Neural cell (in vitro differentiated cells): ENCODE results near the gene SEMA7A. TPM values are rescaled to one million over a fixed set of nuclear protein-coding genes. Genes with fewer than 3 reads are reported as not detected.
A peak's percentile ranks its signal among the peaks of the same experiment; 100 is the strongest.

Source experiments
- H2AFZ ChIP-seq: fragments of 200-600, 300-800 bp; sonication (generic), shearing (Covaris generic); 2 replicates; pipeline ENCODE4 v1.6.0; 2014; ENCODE audit warnings: low read depth, mild to moderate bottlenecking, antibody characterized with exemption, low read length, moderate library complexity
- H3F3A ChIP-seq: fragments of 200-600 bp; shearing (Covaris generic); 2 replicates; pipeline ENCODE4 v1.6.1; 2016; ENCODE audit warnings: mild to moderate bottlenecking, moderate library complexity, mixed read lengths, antibody characterized with exemption, low read length; ENCODE audit not compliant: insufficient read depth, poor library complexity, severe bottlenecking
- H3K27ac ChIP-seq: fragments of 200-600, 300-800 bp; sonication (generic), shearing (Covaris generic); 2 replicates; pipeline ENCODE4 v1.5.1; 2014; ENCODE audit warnings: mild to moderate bottlenecking, low read length, moderate library complexity
- H3K27me3 ChIP-seq: fragments of 300-800, 200-600 bp; sonication (generic), shearing (Covaris generic); 2 replicates; pipeline ENCODE4 v1.6.0; 2014; ENCODE audit warnings: mild to moderate bottlenecking, low read depth, low read length, moderate library complexity; ENCODE audit not compliant: insufficient read depth
- H3K36me3 ChIP-seq: fragments of 300-800, 200-600 bp; sonication (generic), shearing (Covaris generic); 2 replicates; pipeline ENCODE4 v1.5.1; 2014; ENCODE audit warnings: mild to moderate bottlenecking, antibody characterized with exemption, low read length, moderate library complexity; ENCODE audit not compliant: insufficient read depth
- H3K4me2 ChIP-seq: fragments of 300-800, 200-600 bp; sonication (generic), shearing (Covaris generic); 2 replicates; pipeline ENCODE4 v1.6.0; 2014; ENCODE audit warnings: mild to moderate bottlenecking, low read length
- H3K4me3 ChIP-seq: fragments of 300-800, 200-600 bp; sonication (generic), shearing (Covaris generic); 2 replicates; pipeline ENCODE4 v1.5.1; 2014; ENCODE audit warnings: mild to moderate bottlenecking, low read length, moderate library complexity
- H3K79me2 ChIP-seq: fragments of 200-600 bp; shearing (Covaris generic); replicated peaks from 2 replicates; pipeline ENCODE4 v1.6.0; 2014; ENCODE audit warnings: mild to moderate bottlenecking, low read length, moderate library complexity; ENCODE audit not compliant: insufficient read depth
- H3K9ac ChIP-seq: fragments of 300-800, 200-600 bp; sonication (generic), shearing (Covaris generic); 2 replicates; pipeline ENCODE4 v1.6.1; 2016; ENCODE audit warnings: mild to moderate bottlenecking, low read length, mixed read lengths
- H3K9me2 ChIP-seq: fragments of 200-600 bp; shearing (Covaris generic); 2 replicates; pipeline ENCODE4 v1.6.1; 2016; ENCODE audit warnings: mild to moderate bottlenecking, low read length, mixed read lengths; ENCODE audit not compliant: insufficient read depth
- H3K9me3 ChIP-seq: fragments of 200-600, 300-800 bp; sonication (generic), shearing (Covaris generic); 2 replicates; pipeline ENCODE4 v1.6.1; 2016; ENCODE audit warnings: mild to moderate bottlenecking, mixed run types, low read length, moderate library complexity, mixed read lengths
- H4K20me1 ChIP-seq: fragments of 200-600 bp; shearing (Covaris generic); 2 replicates; pipeline ENCODE4 v1.6.1; 2016; ENCODE audit warnings: mild to moderate bottlenecking, mixed run types; ENCODE audit not compliant: insufficient read depth
- CTCF ChIP-seq: fragments of 450-650 bp; IDR thresholded peaks from 2 replicates; pipeline ENCODE4 v1.5.1; 2014; ENCODE audit warnings: antibody characterized with exemption, mild to moderate bottlenecking, moderate library complexity; ENCODE audit not compliant: poor library complexity, severe bottlenecking
- EP300 ChIP-seq: fragments of 450-650 bp; conservative IDR thresholded peaks from 2 replicates; pipeline ENCODE4 v1.6.1; 2014; ENCODE audit warnings: antibody characterized with exemption, mild to moderate bottlenecking, moderate library complexity; ENCODE audit not compliant: poor library complexity, severe bottlenecking
- EZH2 ChIP-seq: fragments of 200-600, 300-800 bp; shearing (Covaris generic), sonication (generic); IDR thresholded peaks from 2 replicates; pipeline ENCODE4 v1.6.1; 2014; ENCODE audit warnings: antibody characterized with exemption, low read length, borderline replicate concordance, mild to moderate bottlenecking; ENCODE audit not compliant: insufficient read depth, poor library complexity, severe bottlenecking
- MXI1 ChIP-seq: fragments of 450-650 bp; conservative IDR thresholded peaks from 2 replicates; pipeline ENCODE4 v1.6.1; 2014; ENCODE audit warnings: antibody characterized with exemption, mild to moderate bottlenecking; ENCODE audit not compliant: poor library complexity, severe bottlenecking
- POLR2AphosphoS5 ChIP-seq: IDR thresholded peaks from 2 replicates; pipeline ENCODE4 v1.6.1; 2012
- RAD21 ChIP-seq: fragments of 450-650 bp; conservative IDR thresholded peaks from 2 replicates; pipeline ENCODE4 v1.6.1; 2014; ENCODE audit warnings: antibody characterized with exemption, mild to moderate bottlenecking, moderate library complexity
- REST ChIP-seq: IDR thresholded peaks from 2 replicates; pipeline ENCODE4 v1.6.1; 2012; ENCODE audit warnings: borderline replicate concordance
- SMC3 ChIP-seq: fragments of 450-650 bp; conservative IDR thresholded peaks from 2 replicates; pipeline ENCODE4 v1.6.1; 2014; ENCODE audit warnings: antibody characterized with exemption, mild to moderate bottlenecking, moderate library complexity; ENCODE audit not compliant: poor library complexity
- TAF1 ChIP-seq: IDR thresholded peaks from 2 replicates; pipeline ENCODE4 v1.6.1; 2012; ENCODE audit warnings: low read depth
- polyA plus RNA-seq: library from polyadenylated mRNA; depleted of rRNA; stranded (reverse); fragments of >200 nt; gene quantifications from 2 replicates; pipeline ENCODE4 v1.2.3, GENCODE V29; 2014

The SEMA7A gene
- polyA plus RNA-seq, 1 donor from 2014 or later: 28.8 TPM

GRCh38 chr15:74367296-74367854 lies 66.4 kb downstream of the SEMA7A start, which contains the start of gene CYP11A1:
TSS of gene CYP11A1 (minus strand) at chr15:74367646. CDS start at chr15:74367585, 61 bp downstream.
- H3K9me2 ChIP-seq: no peaks in the 10 kb centered on the region
- no peaks in the 10 kb centered on the region for H3K9me3 ChIP-seq
- no peak within 1 kb of the TSS for H3K9ac ChIP-seq
- H2AFZ ChIP-seq: no peak within 1 kb of the TSS
- H3K27me3 ChIP-seq: peaks cover 19% of the 10 kb centered on the region
- no peak within 1 kb of the TSS for H3K4me2 ChIP-seq
- H3K79me2 ChIP-seq: no peaks in the 10 kb centered on the region
- no peaks in the 10 kb centered on the region for H4K20me1 ChIP-seq
- no peak for TF ChIP-seq TAF1
- TF ChIP-seq RAD21: no peak
- no peak for TF ChIP-seq REST
- no peak for TF ChIP-seq CTCF
- TF ChIP-seq POLR2AphosphoS5: no peak
- TF ChIP-seq SMC3: no peak
- TF ChIP-seq EP300: no peak
- TF ChIP-seq MXI1: no peak
- no peak for TF ChIP-seq EZH2
- no peaks in the 10 kb centered on the region for H3K36me3 ChIP-seq
- H3K27ac ChIP-seq: no peak within 1 kb of the TSS
- no peak within 1 kb of the TSS for H3K4me3 ChIP-seq
- H3F3A ChIP-seq: no peaks in the 10 kb centered on the region

GRCh38 chr15:74365598-74366445 lies 67.9 kb downstream of the SEMA7A start:
- no peak overlapping the region for H3K9ac ChIP-seq
- peaks cover 19% of the 10 kb centered on the region for H3K27me3 ChIP-seq
- H3K4me3 ChIP-seq: peak overlapping the region; percentile 43
- no peaks in the 10 kb centered on the region for H3K9me3 ChIP-seq
- H3F3A ChIP-seq: no peaks in the 10 kb centered on the region
- no peaks in the 10 kb centered on the region for H3K9me2 ChIP-seq
- H3K36me3 ChIP-seq: no peaks in the 10 kb centered on the region
- no peak for TF ChIP-seq POLR2AphosphoS5
- TF ChIP-seq MXI1: no peak
- no peak for TF ChIP-seq TAF1
- TF ChIP-seq EZH2: no peak
- no peak for TF ChIP-seq EP300
- no peak for TF ChIP-seq REST
- TF ChIP-seq CTCF: no peak
- no peak for TF ChIP-seq RAD21
- no peak for TF ChIP-seq SMC3
- H3K27ac ChIP-seq: no peak overlapping the region
- no peaks in the 10 kb centered on the region for H4K20me1 ChIP-seq
- no peak overlapping the region for H2AFZ ChIP-seq
- no peaks in the 10 kb centered on the region for H3K79me2 ChIP-seq
- no peak overlapping the region for H3K4me2 ChIP-seq
